SK-N-DZ (cell line): ENCODE results near the gene METAP1. TPM values are rescaled to one million over a fixed set of nuclear protein-coding genes. Genes with fewer than 3 reads are reported as not detected.
A peak's percentile ranks its signal among the peaks of the same experiment; 100 is the strongest.
"Not testable (repeated sequence)": the region's sequence is repeated elsewhere in the genome, so short reads cannot be mapped to it uniquely, and the experiment has no call there.

Source experiments
- DNase-seq: peaks from one replicate; pipeline ENCODE4 v3.0.0-alpha.2; 2015; ENCODE audit warnings: low spot score
- polyA plus RNA-seq, 2 experiments: library from polyadenylated mRNA; depleted of rRNA; stranded (reverse); fragments of >200 nt; gene quantifications; 2 replicates each; pipeline ENCODE4 v1.2.3, GENCODE V29; 2014

The METAP1 gene
- 64.5 and 70.8 TPM in 2 replicates for polyA plus RNA-seq (2014; cell fraction: cytosol; rRNA removed)
- 65.8 and 73.8 TPM in 2 replicates for polyA plus RNA-seq (2014; cell fraction: nucleus; rRNA removed)

DNA sequence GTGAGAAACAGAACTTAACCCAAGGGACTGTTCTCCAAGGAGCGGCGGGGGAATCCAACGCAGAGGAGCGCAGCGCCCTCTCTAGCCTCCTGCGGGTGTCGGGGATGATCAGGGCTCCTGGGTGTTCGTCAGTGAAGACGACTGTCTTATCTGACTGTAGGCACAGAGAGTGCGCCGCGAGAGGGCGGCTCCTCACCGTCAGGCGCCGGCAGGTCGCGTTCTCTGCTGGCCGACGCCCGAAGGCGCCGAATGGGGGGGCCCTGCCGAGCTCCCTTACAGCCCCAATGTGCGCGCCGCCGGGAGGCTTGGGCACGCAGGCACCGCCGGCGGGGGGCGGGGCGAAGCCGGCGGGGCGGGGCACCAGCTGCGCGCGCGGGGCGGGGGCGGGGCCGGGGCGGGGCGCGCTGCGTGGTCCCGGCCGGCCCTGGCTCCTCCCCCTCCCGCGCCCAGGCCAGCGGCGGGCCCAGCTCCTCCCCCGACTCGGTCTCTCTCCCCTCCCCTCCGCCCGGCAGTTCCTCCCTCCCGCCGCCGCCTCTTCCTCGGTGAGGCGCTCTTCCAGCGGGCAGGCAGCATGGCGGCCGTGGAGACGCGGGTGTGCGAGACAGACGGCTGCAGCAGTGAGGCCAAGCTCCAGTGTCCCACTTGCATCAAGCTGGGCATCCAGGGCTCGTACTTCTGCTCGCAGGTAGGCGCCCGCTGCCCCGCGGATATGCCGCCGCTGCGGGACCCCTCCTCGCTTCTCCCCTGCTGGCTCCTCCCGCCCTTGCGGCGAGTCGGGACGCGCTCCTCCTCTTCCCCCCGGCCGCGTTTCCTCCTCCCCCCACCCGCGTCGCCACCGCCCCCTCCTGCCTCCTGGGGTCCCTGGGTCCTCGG, at the start of gene METAP1:
Gene METAP1 (plus strand): TSS at position 539 of the 873 bp plus-strand sequence. CDS start 33 bp downstream, at position 572.
- peak; percentile 94 for DNase-seq

DNA sequence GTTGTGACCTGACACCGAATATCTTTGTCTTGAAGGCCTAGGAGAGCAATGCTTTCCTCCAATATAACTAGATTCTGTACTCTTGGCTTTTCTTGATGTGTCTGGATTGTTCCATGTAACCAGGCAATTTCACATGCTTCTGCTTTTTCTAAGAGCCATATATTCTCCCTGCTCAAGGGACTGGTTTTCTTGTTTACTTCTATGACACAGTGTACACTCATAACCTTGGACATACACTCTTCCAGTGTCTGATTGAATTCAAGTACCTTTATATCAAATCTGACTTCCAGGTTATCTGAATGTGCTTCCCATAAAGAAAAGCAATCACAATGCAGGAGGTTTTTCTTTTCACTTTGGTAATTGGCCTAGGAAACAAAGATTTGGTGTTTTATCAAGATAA, 49.2 kb upstream of the METAP1 start:
- DNase-seq: no peak

DNA sequence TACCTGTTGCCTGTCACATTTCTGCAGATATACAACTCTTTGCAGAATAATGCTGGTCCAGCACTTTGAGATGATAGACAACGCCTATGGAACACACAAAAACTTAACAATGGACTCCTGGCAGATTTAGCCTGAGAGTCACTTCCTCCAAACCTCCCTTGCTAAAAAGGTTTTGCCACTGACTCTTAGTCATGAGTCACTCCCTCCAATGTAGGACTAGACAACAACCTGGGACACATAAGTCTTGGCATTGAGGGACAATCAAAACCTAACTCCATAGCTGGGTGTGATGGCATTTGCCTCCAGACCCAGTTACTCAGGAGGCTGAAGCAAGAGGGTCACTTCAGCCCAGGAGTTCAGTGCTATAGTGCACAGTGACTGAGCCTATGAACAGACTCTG, 44.6 kb upstream of the METAP1 start:
- no peak for DNase-seq

DNA sequence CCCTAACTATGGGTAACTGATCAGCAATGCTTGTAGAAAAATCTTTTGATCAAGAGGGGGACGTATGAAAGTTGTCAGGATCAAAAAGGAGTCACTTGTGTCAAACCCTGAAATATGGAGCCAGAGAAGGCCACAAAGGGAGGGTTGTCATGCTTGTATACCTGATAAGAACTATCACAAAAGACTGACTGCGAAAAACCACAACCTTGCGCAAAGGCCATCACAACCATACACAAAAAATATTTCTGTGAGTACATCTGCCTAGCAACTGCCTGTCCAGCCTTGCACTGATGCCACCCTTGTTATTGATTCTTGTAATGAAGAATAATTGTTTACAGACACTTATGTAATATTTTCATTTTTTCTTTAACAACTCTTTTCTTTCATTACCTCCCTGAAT, 43.8 kb upstream of the METAP1 start:
- DNase-seq: no peak

DNA sequence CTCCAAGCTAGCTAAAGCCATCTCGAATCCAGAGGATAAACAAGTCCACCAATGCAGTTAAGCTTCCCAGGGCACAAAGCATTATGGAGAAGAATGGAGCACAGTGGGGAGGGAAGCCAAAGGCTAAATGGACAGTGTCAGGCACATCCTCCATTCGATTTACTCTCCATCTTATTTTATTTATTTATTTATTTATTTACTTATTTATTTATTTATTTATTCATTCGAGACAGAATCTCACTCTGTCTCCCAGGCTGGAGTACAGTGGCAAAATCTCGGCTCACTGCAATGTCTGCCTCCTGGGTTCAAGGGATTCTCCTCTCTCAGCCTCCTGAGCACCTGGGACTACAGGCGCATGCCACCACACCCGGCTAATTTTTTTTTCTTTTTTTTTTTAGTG, 40.3 kb upstream of the METAP1 start:
- DNase-seq: no peak

DNA sequence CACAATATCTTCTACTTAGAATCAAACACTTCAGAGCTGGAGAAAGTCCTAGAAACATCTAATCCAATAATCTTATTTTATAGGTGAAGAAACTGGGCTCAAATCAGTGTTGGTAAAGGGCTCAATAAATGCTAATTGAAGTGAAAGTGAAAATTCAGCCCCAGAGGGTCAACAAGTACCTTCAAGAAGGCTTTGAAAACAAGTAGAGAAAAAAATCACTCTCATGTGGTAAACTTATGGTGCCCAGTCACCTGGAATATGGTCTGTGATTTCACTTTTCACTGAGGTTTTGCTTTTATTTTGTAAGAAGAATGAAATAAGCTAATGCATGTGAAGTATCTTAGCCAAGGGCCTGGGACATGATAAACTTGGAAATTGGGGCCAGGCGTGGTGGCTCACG, 37.5 kb upstream of the METAP1 start:
- no peak for DNase-seq

DNA sequence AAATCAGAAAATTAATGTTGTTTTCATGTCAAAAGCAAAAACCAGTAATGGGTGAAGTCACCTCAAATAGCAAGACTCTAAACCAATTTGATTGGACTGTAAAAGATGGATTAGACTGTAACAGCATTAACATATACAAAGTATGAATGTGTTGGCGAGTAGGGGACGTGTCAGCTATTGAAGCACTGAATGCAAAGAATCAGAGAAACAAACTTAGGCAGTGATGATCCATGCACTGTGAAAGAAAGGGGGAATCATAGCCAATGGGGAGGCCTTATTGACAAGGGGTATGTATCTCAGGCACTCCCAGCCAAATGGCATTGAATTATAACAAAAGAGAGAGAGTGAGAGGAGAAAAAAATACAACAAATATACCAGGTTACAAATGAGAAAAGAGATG, 36.1 kb upstream of the METAP1 start:
- no peak for DNase-seq

DNA sequence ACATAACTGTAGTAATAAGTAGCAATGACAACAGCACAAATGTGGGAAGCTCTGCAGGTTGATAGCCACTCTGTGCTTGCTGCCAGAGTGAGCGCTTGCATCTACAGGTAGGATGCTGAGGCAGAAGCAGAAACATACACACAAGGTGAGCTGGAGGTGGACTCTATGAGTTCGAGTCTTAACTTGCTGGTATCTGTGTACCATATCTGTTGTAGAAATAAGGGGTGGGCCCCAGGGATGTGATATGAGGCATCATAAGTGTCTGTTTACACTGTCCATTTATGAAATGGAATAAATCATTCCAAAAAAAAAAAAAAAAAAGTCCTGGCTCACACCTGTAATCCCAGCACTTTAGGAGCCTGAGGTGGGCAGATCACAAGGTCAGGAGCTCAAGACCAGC, 33.8 kb upstream of the METAP1 start:
- DNase-seq: no peak

DNA sequence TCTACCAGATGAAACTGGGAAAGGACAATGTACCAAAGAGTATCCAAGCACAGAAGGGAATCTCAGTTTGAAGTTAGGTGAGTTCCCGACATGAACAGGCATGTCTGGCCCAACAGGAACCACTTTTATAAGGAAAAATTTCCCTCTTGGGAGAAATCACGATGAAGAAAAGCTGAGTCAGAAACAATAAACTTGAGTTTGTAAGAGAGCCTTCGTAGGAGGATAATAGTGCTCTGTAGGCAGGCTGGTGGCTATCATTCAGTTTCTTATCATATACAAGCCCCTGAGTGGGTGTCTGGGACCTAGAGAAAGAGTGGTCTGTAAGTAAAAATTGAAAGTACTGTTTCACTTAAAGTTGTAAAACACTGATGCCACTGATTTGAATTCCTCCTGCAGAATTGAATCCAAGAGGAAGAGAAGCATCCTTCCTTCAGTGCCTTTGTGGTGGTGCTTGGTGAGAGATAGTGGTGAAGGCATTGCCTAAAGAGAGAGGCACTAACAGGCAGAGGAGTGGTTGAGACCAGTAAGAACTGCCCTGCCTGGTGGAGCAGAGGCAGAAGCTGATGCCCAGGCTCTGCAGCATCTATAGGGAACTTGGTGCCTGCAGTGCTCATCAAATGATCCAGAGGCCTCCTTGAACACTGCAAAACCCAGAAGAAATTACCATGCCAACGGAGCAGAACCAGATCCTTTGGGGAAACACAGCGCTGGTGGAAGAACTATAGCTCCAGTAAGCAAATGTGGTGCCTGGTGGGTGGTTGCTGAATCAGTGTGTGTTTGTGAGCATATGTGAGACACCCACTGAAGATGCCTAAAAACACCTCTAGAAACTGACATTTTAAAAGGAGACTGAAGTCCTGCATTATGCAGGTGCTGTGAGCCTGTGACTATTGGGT, 31.7 kb upstream of the METAP1 start:
- DNase-seq: no peak

DNA sequence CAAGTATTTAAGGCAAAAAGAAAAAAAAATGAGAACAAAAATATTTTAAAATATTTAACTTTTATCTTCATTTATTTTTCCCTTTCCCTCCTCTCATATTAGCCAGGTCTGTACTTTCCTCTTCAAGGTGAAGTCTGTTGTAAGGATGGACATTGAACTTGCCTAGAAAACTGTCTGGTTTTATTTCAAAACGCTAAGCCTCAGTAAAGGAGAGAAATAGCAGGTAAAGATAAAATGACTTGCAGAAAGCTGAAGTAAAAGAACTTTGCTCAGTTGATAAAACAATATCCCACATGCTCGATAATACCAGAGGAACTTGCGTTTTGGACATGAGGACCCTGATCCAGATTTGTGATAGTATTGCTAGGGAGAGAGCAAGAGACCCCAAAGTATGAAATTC, 28.6 kb upstream of the METAP1 start:
- no peak for DNase-seq

DNA sequence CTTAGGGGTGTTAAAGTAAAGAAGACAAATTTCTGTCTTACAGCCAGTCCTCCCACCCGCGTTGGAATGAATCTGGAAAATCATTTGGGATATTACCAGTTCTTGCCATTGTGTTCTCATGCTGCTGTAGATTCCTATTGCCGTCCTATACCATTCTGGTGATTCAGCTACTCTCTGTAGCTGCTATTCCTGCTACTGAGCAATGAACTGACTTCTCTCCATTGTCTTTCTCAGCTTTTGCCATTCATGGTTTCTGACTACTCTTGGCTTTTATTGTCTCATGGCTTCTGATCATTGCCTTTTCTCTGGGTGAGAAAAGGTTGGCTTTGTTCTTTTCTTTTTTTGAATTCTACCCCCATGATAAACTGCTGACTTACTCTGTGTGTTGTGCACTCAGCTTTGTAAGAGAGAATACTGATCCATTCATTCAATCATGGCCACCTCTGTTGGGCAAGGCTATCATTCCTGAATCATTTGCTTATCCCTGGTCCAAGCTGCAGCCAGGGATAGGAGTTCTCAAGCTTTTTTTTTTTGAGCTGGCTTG, 27.7 kb upstream of the METAP1 start:
- DNase-seq: no peak

DNA sequence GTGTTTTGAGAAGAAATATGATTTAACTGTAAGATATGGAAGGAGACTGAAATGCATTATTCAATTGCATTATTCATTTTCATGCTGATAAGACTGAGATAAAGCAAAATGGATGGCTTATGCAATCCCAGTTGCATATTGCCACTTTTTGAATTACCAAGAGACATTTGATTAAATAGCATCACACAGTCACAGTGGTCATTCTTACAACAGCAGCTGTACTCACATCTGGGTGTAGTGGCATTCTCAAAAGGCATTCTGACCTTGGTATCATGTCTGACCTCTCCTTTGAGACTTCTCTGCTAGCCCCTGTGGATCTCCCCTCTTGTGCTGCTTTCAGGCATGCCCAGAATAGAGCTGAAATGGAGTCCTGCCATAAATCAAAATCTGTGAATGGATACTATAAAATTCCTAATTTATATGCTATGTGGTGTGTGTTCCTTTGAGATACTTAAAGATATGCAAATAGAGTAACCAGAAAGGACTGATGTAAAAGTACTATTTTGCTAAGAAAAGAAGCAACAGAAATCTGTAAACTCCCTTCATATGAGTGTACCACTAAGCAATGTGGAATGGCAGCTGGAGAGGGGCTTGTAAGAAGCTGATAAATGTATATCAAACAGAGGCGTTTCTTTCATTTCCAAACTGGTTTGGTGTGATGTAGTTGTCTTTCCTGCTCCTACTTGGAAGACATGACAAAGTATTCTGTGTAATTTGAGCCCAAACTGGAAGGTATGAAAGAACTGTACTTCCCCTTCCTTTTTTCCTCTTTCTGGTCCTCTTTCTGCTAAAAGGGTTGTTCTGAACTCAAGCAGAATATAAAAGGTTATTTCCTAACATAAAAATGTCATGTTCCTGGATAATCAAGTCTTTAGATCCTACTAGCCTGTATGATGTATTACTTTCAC, 25.4 kb upstream of the METAP1 start:
- DNase-seq: no peak

DNA sequence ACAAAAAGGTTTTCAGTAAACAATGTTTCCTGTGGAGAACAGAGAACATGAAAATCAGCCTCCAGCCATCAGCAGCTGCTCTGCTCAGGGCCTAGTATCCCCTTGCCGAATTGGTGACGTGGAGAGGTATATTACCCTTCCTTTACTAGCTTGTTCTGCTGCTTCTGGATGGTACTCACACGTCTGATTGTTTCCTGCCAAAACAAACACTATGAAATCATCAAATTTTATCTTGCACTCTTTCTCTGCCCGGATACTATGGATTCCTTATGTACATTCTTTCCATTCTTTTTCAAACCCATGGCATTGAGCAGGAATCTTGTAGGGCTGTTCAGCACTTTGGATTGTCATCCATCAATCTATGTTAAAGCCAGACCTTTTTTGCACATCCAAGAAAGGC, 18.8 kb upstream of the METAP1 start:
- no peak for DNase-seq

DNA sequence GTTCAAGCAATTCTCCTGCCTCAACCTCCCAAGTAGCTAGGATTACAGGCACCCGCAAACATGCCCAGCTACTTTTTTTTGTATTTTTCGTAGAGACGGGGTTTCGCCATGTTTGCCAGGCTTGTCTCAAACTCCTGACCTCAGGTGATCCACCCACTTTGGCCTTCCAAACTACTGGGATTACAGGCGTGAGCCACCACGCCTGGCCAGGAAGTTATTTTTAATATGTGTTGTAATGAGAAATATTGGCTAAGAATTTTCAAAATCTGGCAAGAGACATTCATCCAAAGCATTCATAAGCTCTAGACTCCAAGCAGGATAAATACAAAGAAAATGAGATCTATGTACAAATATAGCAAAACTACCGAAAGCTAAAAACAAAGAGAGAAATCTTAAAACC, 18.0 kb upstream of the METAP1 start:
- DNase-seq: no peak

DNA sequence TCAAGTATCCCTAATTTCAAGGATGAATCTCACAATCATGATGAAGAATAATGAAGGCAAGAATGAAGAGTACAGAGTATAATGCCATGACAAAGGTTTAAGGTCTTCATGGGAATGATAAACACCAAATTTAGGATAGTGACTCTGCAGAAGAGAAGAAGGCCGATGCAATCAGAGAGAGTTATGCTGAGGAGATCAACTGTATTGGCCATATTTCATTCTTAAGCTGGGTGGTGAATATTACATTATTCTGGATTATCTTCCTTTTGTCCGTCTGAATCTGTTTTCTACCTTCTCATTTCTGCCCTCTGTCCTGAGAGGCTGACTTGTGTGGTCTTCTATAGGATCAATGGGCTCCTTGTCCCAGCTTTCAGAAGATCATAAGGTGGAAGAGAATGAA, 7.8 kb upstream of the METAP1 start:
- no peak for DNase-seq

DNA sequence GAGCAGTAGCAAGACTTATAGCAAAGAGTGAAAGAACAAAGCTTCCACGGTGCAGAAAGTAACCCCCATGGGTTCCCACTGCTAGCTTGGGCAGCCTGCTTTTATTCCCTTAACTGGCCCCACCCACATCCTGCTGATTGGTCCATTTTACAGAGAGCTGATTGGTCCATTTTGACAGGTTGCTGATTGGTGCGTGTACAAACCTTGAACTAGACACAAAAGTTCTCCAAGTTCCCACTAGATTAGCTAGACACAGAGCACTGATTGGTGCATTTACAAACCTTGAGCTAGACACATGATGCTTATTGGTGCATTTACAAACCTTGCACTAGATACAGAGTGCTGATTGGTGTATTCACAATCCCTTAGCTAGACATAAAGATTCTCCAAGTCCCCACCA, 2.7 kb upstream of the METAP1 start:
- DNase-seq: not testable (repeated sequence)

DNA sequence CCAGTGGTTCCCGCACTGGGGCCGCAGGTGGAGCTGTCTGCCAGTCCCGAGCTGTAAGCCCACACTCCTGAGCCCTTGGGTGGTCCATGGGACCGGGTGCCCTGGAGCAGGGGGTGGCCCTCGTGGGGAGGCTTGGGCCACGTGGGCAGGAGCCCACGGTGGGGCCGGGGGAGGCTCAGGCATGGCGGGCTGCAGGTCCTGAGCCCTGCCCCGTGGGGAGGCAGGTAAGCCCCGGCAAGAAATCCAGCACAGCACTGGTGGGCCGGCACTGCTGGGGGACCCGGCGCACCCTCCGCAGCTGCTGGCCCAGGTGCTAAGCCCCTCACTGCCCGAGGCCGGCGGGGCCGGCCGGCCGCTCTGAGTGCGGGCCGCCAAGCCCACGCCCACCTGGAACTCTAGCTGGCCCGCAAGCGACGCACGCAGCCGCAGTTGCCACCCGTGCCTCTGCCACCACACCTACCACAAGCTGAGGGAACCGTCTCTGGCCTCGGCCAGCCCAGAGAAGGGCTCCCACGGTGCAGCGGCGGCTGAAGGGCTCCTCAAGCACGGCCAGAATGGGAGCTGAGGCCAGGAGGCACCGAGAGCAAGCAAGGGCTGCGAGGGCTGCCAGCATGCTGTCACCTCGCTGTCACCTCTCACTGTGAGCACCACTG, 2.0 kb upstream of the METAP1 start:
- DNase-seq: no peak

DNA sequence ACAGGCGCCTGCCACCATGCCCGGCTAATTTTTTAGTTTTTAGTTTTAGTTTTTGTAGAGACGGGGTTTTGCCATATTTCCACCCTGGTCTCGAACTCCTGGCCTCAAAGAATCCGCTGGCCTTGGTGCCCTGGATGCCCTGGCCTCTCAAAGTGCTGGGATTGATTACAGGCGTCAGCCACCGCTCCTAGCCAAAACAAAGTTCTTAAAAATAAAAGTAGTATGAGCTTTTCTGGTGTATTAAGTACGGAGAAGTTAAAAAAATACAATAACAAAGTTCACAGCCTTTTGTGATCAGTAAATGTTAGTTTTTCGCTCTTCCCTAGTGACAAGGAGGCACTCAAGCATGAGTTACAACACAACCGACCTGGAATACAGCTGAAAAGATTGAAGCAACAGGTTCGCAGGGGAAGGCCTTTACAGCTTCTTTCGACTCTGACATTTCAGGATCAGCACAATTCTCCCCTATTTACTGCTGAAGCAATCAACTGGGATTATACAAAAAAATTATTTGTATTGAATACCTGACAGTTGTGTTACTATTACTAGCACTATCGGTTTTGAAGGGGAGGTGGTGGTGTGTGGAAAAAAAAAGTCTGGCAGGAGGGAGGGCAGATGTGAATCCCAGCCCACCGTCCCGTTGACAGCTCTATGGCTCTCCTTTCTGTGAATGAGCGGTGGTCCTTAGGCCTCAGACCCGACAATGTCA, 893 bp upstream of the METAP1 start:
- DNase-seq: no peak

DNA sequence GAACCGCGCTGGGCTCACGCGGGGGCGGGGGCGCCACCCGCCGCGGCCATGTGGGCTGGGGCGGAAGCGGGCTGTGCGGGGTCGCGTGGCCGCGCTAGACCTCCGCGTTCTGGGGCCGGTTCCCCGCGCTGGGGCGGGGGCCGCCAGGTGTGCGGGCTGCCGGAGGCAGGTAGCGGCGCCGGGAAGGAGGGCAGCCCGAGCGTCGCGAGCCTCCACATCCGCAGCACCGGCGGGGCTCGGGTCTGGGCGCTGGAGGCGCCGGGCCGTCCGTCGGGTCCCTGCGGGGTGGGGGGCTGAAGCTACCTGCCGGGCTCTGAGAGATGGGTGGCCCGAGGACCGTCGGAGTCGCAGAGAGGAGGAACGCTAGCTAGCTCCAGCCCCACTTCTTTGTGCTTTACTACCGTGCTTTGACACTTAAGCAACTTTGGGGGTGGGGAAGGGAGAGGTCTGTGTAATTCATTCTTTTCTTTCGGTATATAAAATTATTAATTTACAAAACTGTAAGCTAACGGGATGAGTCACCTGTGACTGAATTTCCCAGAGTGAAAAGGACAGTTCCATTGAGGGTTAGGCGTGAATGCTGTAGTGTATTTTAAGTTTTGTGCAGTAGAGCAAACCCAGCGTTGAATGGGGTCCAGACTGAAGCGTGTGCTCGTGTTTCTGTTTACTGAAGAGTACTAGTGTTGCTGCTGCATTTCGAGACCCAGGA, 689 bp downstream of the METAP1 start:
- peak; percentile 26 for DNase-seq
